ENCODE measurements around the gene RBM38.

DNA sequence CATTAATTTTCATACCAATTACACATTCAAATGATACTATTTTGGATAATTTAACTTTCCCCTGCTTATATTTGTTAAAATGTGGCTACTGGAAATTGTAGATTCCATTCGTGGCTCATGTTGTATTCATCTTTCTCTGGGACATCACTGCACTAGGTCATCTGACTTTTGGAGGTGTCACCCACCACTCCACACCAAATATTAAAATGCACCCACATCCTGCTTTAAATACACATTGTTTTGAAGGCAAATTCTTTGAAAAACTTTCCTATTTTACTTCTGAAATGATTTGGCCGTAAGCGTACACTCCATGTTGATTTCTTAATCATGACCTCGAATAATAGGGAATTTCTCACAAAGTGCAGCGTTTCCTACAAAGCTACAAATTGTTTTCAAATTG, 8.7 kb upstream of the RBM38 start:
- TF ChIP-seq MAFK (IDR thresholded peaks at IDR 0.05; ENCODE audit: low read depth, low read length) (no peak), MAZ (IDR thresholded peaks at IDR 0.05; ENCODE audit: borderline replicate concordance, low read depth, low read length) (no peak), FOS (IDR thresholded peaks at IDR 0.05; ENCODE audit: low read depth, low read length) (no peak), POLR2A (IDR thresholded peaks at IDR 0.05; ENCODE audit: low read depth, low read length) (no peak), MXI1 (IDR thresholded peaks at IDR 0.05; ENCODE audit: borderline replicate concordance, low read depth, low read length) (no peak), RAD21 (IDR thresholded peaks at IDR 0.05; ENCODE audit: low read length) (no peak), SMC3 (IDR thresholded peaks at IDR 0.05; ENCODE audit: low read depth, low read length) (no peak), RFX5 (IDR thresholded peaks at IDR 0.05; ENCODE audit: low read depth, low read length) (no peak)
- TF ChIP-seq, protein P1, sequence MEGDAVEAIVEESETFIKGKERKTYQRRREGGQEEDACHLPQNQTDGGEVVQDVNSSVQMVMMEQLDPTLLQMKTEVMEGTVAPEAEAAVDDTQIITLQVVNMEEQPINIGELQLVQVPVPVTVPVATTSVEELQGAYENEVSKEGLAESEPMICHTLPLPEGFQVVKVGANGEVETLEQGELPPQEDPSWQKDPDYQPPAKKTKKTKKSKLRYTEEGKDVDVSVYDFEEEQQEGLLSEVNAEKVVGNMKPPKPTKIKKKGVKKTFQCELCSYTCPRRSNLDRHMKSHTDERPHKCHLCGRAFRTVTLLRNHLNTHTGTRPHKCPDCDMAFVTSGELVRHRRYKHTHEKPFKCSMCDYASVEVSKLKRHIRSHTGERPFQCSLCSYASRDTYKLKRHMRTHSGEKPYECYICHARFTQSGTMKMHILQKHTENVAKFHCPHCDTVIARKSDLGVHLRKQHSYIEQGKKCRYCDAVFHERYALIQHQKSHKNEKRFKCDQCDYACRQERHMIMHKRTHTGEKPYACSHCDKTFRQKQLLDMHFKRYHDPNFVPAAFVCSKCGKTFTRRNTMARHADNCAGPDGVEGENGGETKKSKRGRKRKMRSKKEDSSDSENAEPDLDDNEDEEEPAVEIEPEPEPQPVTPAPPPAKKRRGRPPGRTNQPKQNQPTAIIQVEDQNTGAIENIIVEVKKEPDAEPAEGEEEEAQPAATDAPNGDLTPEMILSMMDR (conservative IDR thresholded peaks at IDR 0.05; ENCODE audit: low read depth, low read length): no peak
- TF ChIP-seq, protein P2, sequence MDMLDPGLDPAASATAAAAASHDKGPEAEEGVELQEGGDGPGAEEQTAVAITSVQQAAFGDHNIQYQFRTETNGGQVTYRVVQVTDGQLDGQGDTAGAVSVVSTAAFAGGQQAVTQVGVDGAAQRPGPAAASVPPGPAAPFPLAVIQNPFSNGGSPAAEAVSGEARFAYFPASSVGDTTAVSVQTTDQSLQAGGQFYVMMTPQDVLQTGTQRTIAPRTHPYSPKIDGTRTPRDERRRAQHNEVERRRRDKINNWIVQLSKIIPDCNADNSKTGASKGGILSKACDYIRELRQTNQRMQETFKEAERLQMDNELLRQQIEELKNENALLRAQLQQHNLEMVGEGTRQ (IDR thresholded peaks at IDR 0.05; ENCODE audit: low read depth, low read length): no peak

Measured in IMR-90 (cell line).